Measurements from ENCODE around the gene TMEM163. TPM values are rescaled to one million over a fixed set of nuclear protein-coding genes. Genes with fewer than 3 reads are reported as not detected.
"Not testable (repeated sequence)": the region's sequence is repeated elsewhere in the genome, so short reads cannot be mapped to it uniquely, and the experiment has no call there.

The TMEM163 gene
- polyA plus RNA-seq, 3 donors, result 1.1 to 1.4 (median 1.3) TPM

DNA sequence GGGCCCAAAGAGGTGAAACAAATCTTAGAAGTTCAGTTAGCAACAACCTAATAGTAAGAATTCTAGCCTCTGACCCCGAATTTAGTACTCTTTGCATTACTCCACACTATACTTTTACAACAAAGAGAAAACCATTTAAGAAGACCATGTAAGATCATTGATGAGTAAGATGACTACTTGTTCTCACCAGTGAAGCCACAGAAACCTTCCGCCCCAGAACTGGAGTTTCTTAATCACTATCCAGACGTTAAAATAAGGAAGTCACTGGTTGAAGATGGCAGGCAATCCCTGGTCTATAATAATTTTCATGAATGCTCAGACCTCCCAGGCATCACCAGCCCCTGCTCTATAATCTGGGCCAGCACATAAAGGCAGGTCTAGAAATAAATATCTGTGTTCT lies 95.0 kb downstream of the TMEM163 start:
- no peak for DNase-seq (ENCODE audit: low read depth in 3 of 3, low spot score in 2 of 3)

- no peak for DNase-seq (ENCODE audit: low read depth in 3 of 3, low spot score in 2 of 3)
Measured at GRCh38 chr2:134623046-134623445, 95.8 kb downstream of the TMEM163 start.

GRCh38 chr2:134621939-134622705 lies 96.7 kb downstream of the TMEM163 start:
- no peak for DNase-seq (ENCODE audit: low read depth in 3 of 3, low spot score in 2 of 3)

DNA sequence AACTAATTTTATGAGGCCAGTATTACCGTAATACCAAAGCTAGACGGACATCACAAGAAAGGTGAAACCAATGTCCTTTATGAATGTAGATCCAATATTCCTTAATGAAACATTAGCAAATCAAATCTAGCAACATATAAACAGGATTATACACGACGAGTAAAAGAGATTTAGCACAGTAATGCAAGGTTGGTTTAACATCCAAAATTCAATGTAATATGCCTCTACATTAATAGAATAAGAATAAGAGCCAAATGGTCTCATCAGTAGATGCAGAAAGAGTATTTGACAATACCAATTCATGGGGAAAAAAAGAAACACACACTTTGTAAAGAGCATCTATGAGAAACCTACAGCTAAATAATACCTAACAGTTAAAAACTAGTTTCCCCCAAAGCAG lies 99.5 kb downstream of the TMEM163 start:
- DNase-seq (ENCODE audit: low read depth in 3 of 3, low spot score in 2 of 3), result no peak

DNA sequence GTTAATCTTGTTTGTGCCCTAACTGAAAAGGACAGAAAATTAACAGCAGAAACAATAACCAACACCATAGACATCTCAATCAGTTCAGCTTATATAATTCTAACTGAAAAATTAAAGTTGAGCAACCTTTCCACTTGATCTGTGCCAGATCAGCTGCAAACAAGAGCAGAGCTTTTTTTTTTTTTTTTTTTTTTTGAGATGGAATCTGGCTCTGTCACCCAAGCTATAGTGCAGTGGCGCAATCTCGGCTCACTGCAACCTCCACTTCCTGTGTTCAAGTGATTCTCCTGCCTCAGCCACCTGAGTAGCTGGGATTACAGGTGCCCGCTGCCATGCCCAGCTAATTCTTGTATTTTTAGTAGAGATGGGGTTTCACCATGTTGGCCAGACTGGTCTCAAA lies 103.3 kb downstream of the TMEM163 start:
- not testable (repeated sequence) for DNase-seq (ENCODE audit: low read depth in 3 of 3, low spot score in 2 of 3)

GRCh38 chr2:134611316-134611715 lies 107.5 kb downstream of the TMEM163 start:
- no peak for DNase-seq (ENCODE audit: low read depth in 3 of 3, low spot score in 2 of 3)

DNA sequence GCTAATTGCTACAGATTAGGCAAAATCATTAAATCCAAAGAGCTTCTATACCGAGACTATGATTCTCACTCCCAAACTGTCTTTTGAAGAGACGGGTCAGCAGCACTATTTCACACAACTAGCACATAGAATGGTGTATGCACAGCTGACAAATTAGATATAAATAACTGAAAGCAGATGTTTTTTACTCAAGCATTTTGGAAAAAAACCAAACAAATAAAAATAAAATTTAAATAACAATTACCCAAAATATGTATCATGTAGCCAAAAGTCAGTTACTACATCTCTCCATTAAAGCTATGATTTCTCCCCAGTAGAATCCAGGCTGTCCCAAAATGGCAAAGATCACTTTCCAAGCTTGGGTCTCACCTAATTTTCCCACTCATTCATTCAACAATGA lies 107.9 kb downstream of the TMEM163 start:
- DNase-seq (ENCODE audit: low read depth in 3 of 3, low spot score in 2 of 3), result no peak

- no peak for DNase-seq (ENCODE audit: low read depth in 3 of 3, low spot score in 2 of 3)
Measured at GRCh38 chr2:134609924-134610513, 108.8 kb downstream of the TMEM163 start.

DNA sequence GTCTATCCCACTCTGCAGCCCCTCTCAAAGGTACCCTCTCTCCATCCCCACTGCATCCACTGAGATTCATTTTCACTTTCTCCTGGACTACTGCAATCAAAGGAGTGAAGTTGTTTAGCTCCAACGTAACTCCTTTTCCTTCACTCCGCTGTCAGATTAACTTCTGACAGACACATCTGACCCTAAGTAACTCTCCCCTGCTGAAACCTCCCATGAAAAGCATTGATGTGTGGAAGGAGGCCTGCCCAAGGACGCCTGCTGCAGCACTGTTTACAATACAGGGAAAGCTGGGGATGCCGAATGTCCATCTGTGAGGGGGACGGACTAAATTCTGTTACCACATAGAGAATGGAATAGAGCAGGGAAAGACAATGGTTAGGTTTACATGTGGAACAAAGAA lies 114.8 kb downstream of the TMEM163 start:
- peak in 2 of 3 donors; percentile 7 to 21 for DNase-seq (ENCODE audit: low read depth in 3 of 3, low spot score in 2 of 3)

DNA sequence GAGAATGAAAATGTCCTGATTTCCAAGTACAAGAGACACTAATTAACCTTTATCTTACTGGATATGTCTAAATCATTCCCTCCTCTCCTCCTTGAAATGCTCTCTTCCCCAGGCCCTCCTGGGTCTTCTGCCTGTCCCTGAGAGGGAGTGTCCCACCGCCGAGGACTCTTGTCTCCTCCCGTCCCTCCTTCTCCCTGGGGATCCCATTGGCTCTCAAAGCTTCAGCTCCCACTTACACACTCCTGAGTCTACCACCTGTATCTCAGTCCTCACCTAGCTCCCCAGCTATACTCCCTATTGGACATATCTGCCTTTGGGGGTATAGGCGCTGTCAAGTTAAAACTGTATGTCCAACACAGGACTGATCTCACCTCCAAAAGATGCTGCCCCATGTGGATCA lies 116.1 kb downstream of the TMEM163 start:
- no peak for DNase-seq (ENCODE audit: low read depth in 3 of 3, low spot score in 2 of 3)

GRCh38 chr2:134601264-134601663 lies 117.5 kb downstream of the TMEM163 start:
- no peak for DNase-seq (ENCODE audit: low read depth in 3 of 3, low spot score in 2 of 3)

GRCh38 chr2:134600208-134600607 lies 118.6 kb downstream of the TMEM163 start:
- no peak for DNase-seq (ENCODE audit: low read depth in 3 of 3, low spot score in 2 of 3)

GRCh38 chr2:134599236-134599635 lies 119.6 kb downstream of the TMEM163 start:
- no peak for DNase-seq (ENCODE audit: low read depth in 3 of 3, low spot score in 2 of 3)

GRCh38 chr2:134594399-134594798 lies 124.4 kb downstream of the TMEM163 start:
- no peak for DNase-seq (ENCODE audit: low read depth in 3 of 3, low spot score in 2 of 3)

DNA sequence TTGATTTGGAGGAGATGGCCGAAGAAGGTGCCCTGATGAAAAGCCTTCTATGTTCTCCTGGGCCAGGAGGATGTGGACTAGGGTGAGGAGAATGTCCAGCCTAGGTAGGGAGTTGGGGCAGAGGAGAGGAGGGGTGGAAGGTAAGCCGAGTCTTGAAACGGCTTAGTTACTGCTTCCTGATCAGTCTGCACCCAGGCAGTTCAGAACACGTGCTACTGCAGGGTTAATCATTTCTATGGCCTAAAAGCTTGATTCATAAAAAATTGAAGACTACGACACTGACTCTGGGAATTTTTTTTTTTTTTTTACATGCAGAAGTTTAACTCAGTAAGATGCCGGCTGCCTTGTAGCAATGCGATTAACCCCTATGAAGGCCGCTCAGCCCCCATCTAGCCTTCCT lies 125.3 kb downstream of the TMEM163 start:
- no peak for DNase-seq (ENCODE audit: low read depth in 3 of 3, low spot score in 2 of 3)

DNA sequence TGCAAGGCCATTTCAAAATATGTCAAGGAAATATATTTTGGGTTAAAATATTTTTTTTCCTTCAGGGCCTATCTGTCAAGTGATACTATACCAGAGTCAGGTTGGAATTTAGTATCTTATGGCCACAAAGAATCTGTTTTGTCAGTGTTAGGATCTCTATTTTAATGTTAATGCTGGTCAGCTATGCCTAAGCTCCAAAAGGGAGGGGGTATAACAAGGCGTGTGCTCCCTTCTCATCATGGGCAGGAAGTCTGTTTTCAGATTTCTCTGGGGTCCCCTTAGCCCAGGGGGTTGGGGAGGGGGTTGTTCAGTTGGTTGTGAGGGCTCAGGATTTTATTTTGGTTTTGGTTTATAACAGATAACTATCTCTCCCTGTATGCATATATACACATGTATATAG lies 126.4 kb downstream of the TMEM163 start:
- no peak for DNase-seq (ENCODE audit: low read depth in 3 of 3, low spot score in 2 of 3)

GRCh38 chr2:134591526-134591925 lies 127.3 kb downstream of the TMEM163 start:
- DNase-seq (ENCODE audit: low read depth in 3 of 3, low spot score in 2 of 3), result no peak

DNA sequence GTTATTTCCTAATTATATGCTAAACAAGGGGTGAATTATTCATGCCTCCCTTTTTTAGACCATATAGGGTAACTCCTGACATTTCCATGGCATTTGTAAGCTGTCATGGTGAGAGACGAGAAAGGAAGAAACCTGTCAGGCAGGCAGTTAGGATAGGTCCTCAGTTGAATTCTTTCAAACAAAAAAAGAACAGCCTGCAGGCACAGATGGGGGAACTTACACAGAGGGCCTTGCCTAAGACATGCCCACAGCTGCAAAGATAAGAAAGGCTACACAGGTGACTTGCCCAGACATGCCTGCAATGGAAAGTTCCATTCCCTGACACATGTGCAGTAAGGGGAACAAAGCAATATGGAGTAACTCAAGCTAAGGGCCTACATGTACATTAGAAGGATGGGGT lies 128.1 kb downstream of the TMEM163 start:
- no peak for DNase-seq (ENCODE audit: low read depth in 3 of 3, low spot score in 2 of 3)

DNA sequence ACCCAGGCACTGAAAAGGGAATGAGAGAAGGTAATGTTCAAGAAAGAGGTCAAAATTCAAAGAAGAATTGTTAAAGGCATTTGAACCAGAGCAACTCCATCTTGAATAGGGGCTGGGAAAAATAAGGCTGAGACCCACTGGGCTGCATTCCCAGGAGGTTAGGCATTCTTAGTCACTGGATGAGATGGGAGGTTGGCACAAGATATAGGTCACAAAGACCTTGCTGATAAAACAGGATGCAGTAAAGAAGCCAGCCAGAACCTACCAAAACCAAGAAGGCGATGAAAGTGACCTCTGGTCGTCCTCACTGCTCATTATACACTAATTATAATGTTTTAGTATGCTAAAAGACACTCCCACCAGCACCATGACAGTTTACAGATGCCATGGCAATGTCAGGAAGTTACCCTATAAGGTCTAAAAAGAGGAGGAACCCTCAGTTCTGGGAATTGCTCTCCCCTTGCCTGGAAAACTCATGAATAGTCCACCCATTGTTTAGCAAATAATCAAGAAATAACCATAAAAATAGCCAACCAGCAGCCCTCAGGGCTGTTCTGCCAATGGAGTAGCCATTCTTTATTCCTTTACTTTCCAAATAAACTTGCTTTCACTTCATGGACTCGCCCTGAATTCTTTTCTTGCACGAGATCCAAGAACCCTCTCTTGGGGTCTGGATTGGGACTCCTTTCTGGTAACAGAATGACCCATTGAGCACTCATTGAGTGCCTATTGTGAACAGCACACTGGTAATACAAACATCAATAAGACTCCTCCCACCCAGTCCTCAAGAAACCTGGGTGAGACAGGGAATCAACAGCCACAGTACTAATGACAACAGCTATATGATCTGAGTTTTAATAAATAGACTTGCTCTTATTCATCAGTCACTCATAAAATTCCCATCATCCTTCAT lies 129.4 kb downstream of the TMEM163 start:
- DNase-seq (ENCODE audit: low read depth in 3 of 3, low spot score in 2 of 3), result not testable (repeated sequence)

DNA sequence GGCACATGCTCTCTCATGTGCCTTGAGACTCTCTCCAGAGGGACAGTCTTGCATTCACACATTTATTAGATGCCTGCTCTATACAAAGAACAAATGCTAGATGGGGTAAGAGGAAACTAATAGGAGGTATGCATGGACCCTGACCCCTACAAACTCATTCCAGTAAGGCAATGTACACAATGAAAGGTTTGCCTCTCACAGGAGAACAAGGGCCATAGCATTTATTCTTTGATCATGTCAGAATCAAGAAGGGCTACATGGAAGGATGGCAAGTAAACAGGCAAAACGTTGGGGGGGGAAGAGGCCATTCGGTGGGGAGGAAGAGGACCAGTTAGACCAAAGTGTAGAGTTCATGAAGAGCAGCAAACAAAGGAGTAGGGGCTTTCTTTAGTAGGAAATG lies 130.2 kb downstream of the TMEM163 start:
- DNase-seq (ENCODE audit: low read depth in 3 of 3, low spot score in 2 of 3), result no peak

GRCh38 chr2:134586326-134586965 lies 132.4 kb downstream of the TMEM163 start:
- DNase-seq (ENCODE audit: low read depth in 3 of 3, low spot score in 2 of 3), result no peak
